GM12873 (cell line): Measurements from ENCODE around the gene PLPP2.

Experiments used
- TF ChIP-seq, protein P1 (sequence below): IDR thresholded peaks from 2 replicates; pipeline ENCODE4 v1.5.1; 2012; ENCODE audit warnings: low read depth, mild to moderate bottlenecking, moderate library complexity, low read length, control low read depth; ENCODE audit not compliant: insufficient read depth; ENCODE audit errors: missing control alignments

The PLPP2 gene

GRCh38 chr19:291006-291521, at the start of gene PLPP2:
Gene PLPP2, minus strand, starts transcription at chr19:291403. Its CDS starts 67 bp downstream, at chr19:291336.
- TF ChIP-seq, protein P1, sequence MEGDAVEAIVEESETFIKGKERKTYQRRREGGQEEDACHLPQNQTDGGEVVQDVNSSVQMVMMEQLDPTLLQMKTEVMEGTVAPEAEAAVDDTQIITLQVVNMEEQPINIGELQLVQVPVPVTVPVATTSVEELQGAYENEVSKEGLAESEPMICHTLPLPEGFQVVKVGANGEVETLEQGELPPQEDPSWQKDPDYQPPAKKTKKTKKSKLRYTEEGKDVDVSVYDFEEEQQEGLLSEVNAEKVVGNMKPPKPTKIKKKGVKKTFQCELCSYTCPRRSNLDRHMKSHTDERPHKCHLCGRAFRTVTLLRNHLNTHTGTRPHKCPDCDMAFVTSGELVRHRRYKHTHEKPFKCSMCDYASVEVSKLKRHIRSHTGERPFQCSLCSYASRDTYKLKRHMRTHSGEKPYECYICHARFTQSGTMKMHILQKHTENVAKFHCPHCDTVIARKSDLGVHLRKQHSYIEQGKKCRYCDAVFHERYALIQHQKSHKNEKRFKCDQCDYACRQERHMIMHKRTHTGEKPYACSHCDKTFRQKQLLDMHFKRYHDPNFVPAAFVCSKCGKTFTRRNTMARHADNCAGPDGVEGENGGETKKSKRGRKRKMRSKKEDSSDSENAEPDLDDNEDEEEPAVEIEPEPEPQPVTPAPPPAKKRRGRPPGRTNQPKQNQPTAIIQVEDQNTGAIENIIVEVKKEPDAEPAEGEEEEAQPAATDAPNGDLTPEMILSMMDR, result no peak

- TF ChIP-seq, protein P1, result no peak
Measured at GRCh38 chr19:340620-341385, 49.6 kb upstream of the PLPP2 start.

GRCh38 chr19:339262-339887, 48.2 kb upstream of the PLPP2 start:
- TF ChIP-seq, protein P1, result no peak

- TF ChIP-seq, protein P1, result no peak
Measured at GRCh38 chr19:338421-338820, 47.2 kb upstream of the PLPP2 start.

DNA sequence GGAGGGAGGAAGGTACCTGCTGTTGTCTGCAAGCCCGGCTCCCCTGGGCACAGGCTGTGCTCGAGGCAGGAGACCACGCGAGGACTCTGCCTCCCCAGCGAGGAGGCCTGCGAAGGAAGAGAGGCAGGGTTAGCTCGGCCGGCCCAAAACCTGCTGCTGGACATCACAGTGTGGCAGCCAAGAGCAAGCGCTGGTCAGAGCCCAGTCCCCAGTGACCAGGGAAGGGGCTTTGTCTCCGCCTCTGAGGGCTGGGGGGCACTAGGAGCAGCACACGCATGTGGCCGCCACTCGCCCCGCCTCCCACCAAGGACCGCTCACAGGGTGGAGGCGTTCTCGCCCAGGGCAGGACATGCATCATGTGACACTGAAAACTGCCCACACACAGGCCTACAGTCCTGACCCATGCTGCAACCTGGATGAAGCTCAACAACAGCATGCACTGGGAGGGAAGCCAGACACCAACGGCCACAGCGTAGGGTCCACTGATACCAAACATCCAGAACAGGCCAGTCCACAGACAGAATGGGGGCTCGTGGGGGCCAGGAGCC, 44.9 kb upstream of the PLPP2 start:
- TF ChIP-seq, protein P1, result no peak

GRCh38 chr19:335486-336066, 44.4 kb upstream of the PLPP2 start:
- TF ChIP-seq, protein P1, result no peak

GRCh38 chr19:335072-335471, 43.9 kb upstream of the PLPP2 start:
- TF ChIP-seq, protein P1, result no peak
